ENCODE results near the gene FCF1. TPM values are rescaled to one million over a fixed set of nuclear protein-coding genes. Genes with fewer than 3 reads are reported as not detected.
A peak's percentile ranks its signal among the peaks of the same experiment; 100 is the strongest.

FCF1 gene
- total RNA-seq (2014; rRNA removed; shearing (Covaris generic)) (28.7 and 39.2 TPM in 2 replicates), polyA plus RNA-seq (2016; fragmentation: Nextera tagmentation; extraction: Ambion mirVana) (24.3 and 26.0 TPM in 2 replicates)

DNA sequence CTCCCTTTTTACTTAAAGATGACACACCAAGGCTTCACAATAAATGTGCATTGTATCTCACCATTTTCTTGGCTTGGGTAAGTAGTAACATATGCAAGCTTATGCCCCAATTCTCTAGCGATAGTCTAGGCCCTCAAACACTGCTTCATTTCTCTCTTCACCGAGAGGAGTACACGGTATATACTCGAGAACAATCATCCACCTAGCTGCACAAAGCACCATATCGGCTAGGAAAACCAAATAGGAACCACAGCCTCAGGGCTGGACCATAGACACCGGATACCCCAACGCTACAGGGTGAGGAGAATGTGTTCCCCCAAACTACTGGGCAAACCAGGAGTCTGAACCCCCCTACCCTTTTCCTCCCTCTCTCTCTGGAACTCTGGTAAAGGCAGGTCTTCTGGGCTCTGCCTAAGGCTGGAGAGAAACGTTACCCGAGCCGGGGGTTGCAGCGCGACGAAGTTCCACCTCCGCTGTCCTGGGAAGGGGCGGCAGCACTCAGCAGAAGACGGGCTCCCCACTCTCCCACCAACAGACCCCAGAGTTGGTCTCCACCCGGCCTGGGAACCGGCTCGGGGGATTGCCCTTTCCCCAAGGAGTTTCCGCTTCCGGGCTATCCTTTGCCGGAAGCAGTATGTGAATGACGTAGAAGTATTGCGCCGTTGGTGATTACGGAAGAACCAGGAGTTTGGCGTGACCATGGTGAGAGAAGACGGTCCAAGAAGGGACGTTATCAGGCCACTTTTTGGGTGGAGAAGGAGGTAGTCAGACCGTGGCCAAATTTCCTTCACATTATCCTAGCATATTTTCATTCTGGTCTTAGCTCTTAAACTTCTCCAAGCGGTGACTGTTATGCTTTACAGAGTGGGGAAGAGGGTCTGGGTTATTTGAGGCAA lies at the start of gene FCF1, which contains the start of gene AREL1:
Gene FCF1, plus strand, starts transcription at position 646 of the 896 bp plus-strand sequence. Its CDS starts 54 bp downstream, at position 700.
Gene AREL1, minus strand, starts transcription at position 582 of the 896 bp plus-strand sequence. CDS start 27,465 bp downstream, outside the sequence.
- Histone ChIP-seq H3K4me2 (ENCODE audit: unreplicated experiment) (peak within 1 kb of the TSS; percentile 95), H3K9ac (peak within 1 kb of the TSS; percentile 95), H3K79me2 (ENCODE audit: insufficient read depth) (peaks cover 81% of the 10 kb centered on the region), H3F3A (ENCODE audit: insufficient read depth) (no peaks in the 10 kb centered on the region), H3K4me3 (peak within 1 kb of the TSS; percentile 98), H3K4me1 (ENCODE audit: insufficient read depth) (peaks cover 18% of the 10 kb centered on the region), H4K20me1 (ENCODE audit: insufficient read depth) (no peaks in the 10 kb centered on the region), H3K27me3 (replicated peaks; ENCODE audit: insufficient read depth) (no peaks in the 10 kb centered on the region), H3K9me3 (ENCODE audit: low read depth) (no peaks in the 10 kb centered on the region), H2AFZ (peak within 1 kb of the TSS; percentile 92), H3K9me2 (ENCODE audit: insufficient read depth) (no peaks in the 10 kb centered on the region), H3K27ac (peak within 1 kb of the TSS; percentile 68), H3K36me3 (ENCODE audit: low read depth) (peaks cover 25% of the 10 kb centered on the region; the same call in 1 of the 2 replicates)
- in situ Hi-C loops (cut with MboI) = no loop called here
- WGBS, 2 experiments (ENCODE audit: low coverage in 1 of 2, low lambda C conversion rate in 2 of 2, missing lambda C conversion rate in 2 of 2) = 0 to 2% methylated on average over 31 of the region's 31 CpGs
- DNase-seq = peak; percentile 96
- TF ChIP-seq EZH2 (IDR thresholded peaks at IDR 0.05; ENCODE audit: insufficient read depth, poor library complexity, severe bottlenecking) = no peak
- no peak for TF ChIP-seq EZH2phosphoT487 (IDR thresholded peaks at IDR 0.05; ENCODE audit: insufficient read depth, low read depth)

DNA sequence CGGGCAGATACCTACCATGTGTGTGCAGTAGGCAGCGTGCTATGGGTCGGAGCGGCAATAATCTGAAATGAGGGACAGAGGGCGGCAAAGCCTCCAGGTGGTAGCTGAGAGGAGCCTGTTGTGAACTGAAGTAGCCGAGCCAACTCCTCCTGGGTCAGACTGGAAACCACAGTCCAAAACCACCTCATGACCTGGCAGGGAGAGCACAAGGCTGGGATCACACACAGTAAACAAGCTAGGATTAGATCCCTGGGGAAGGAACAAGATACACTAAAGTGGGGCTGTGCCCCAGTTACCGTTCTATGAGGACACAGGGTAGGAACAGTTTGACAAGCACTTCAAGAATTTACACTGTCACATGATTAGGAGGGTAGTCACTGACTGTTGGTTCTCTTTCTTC lies 49.1 kb upstream of the FCF1 start:
- no peak overlapping the region for H2AFZ ChIP-seq

GRCh38 chr14:74664717-74665116 lies 48.2 kb upstream of the FCF1 start:
- Histone ChIP-seq H3F3A (ENCODE audit: insufficient read depth) (peaks cover 18% of the 10 kb centered on the region), H4K20me1 (ENCODE audit: insufficient read depth) (no peaks in the 10 kb centered on the region), H2AFZ (no peak overlapping the region), H3K4me3 (no peak overlapping the region), H3K79me2 (ENCODE audit: insufficient read depth) (no peaks in the 10 kb centered on the region), H3K27me3 (replicated peaks; ENCODE audit: insufficient read depth) (no peaks in the 10 kb centered on the region), H3K9ac (no peak overlapping the region), H3K9me3 (ENCODE audit: low read depth) (no peaks in the 10 kb centered on the region), H3K4me1 (ENCODE audit: insufficient read depth) (peaks cover 21% of the 10 kb centered on the region), H3K9me2 (ENCODE audit: insufficient read depth) (no peaks in the 10 kb centered on the region), H3K4me2 (ENCODE audit: unreplicated experiment) (no peak overlapping the region), H3K36me3 (ENCODE audit: low read depth) (peaks cover 44% of the 10 kb centered on the region), H3K27ac (no peak overlapping the region)
- DNase-seq = no peak
- WGBS, 2 experiments (ENCODE audit: low coverage in 1 of 2, low lambda C conversion rate in 2 of 2, missing lambda C conversion rate in 2 of 2) = 100% methylated on average over 2 of the region's 2 CpGs
- TF ChIP-seq EZH2phosphoT487 (IDR thresholded peaks at IDR 0.05; ENCODE audit: insufficient read depth, low read depth) = no peak
- no peak for TF ChIP-seq EZH2 (IDR thresholded peaks at IDR 0.05; ENCODE audit: insufficient read depth, poor library complexity, severe bottlenecking)
- in situ Hi-C loops (cut with MboI) = no loop called here

More for the DNA sequence above, 49.1 kb upstream of the FCF1 start:
- 83 to 89% methylated on average over 7 of the region's 7 CpGs for WGBS, 2 experiments (ENCODE audit: low coverage in 1 of 2, low lambda C conversion rate in 2 of 2, missing lambda C conversion rate in 2 of 2)
- no peak overlapping the region for H3K4me3 ChIP-seq
- peaks cover 30% of the 10 kb centered on the region for H3K4me1 ChIP-seq (ENCODE audit: insufficient read depth)
- peak; percentile 28 for DNase-seq
- no peak for TF ChIP-seq EZH2 (IDR thresholded peaks at IDR 0.05; ENCODE audit: insufficient read depth, poor library complexity, severe bottlenecking)
- TF ChIP-seq EZH2phosphoT487 (IDR thresholded peaks at IDR 0.05; ENCODE audit: insufficient read depth, low read depth) = no peak
- in situ Hi-C loops (cut with MboI) = no loop called here
- H3K9me3 ChIP-seq (ENCODE audit: low read depth) = no peaks in the 10 kb centered on the region
- no peaks in the 10 kb centered on the region for H3K27me3 ChIP-seq (replicated peaks; ENCODE audit: insufficient read depth)
- H3K79me2 ChIP-seq (ENCODE audit: insufficient read depth) = no peaks in the 10 kb centered on the region
- no peak overlapping the region for H3K4me2 ChIP-seq (ENCODE audit: unreplicated experiment)
- peaks cover 40% of the 10 kb centered on the region for H3K36me3 ChIP-seq (ENCODE audit: low read depth)
- no peaks in the 10 kb centered on the region for H4K20me1 ChIP-seq (ENCODE audit: insufficient read depth)
- no peak overlapping the region for H3K9ac ChIP-seq
- H3F3A ChIP-seq (ENCODE audit: insufficient read depth) = peaks cover 26% of the 10 kb centered on the region
- no peak overlapping the region for H3K27ac ChIP-seq
- no peaks in the 10 kb centered on the region for H3K9me2 ChIP-seq (ENCODE audit: insufficient read depth)

- Histone ChIP-seq H3K79me2 (ENCODE audit: insufficient read depth) (no peaks in the 10 kb centered on the region), H3K4me2 (ENCODE audit: unreplicated experiment) (peak overlapping the region; percentile 8), H3K36me3 (ENCODE audit: low read depth) (peaks cover 44% of the 10 kb centered on the region), H3F3A (ENCODE audit: insufficient read depth) (peaks cover 26% of the 10 kb centered on the region), H3K9me2 (ENCODE audit: insufficient read depth) (no peaks in the 10 kb centered on the region), H3K9ac (no peak overlapping the region), H3K27me3 (replicated peaks; ENCODE audit: insufficient read depth) (no peaks in the 10 kb centered on the region), H3K4me1 (ENCODE audit: insufficient read depth) (peaks cover 33% of the 10 kb centered on the region), H3K9me3 (ENCODE audit: low read depth) (no peaks in the 10 kb centered on the region), H3K4me3 (no peak overlapping the region), H4K20me1 (ENCODE audit: insufficient read depth) (no peaks in the 10 kb centered on the region), H3K27ac (peak overlapping the region; percentile 42), H2AFZ (no peak overlapping the region)
- no peak for TF ChIP-seq EZH2phosphoT487 (IDR thresholded peaks at IDR 0.05; ENCODE audit: insufficient read depth, low read depth)
- WGBS, 2 experiments (ENCODE audit: low coverage in 1 of 2, low lambda C conversion rate in 2 of 2, missing lambda C conversion rate in 2 of 2) = 27 to 41% methylated on average over 1 of the region's 1 CpG
- in situ Hi-C loops (cut with MboI) = no loop called here
- peak; percentile 54 for DNase-seq
These were observed 45.2 kb upstream of the FCF1 start for GRCh38 chr14:74667758-74668157.
